ENCODE results near the gene FAM163A. TPM values are rescaled to one million over a fixed set of nuclear protein-coding genes. Genes with fewer than 3 reads are reported as not detected.

FAM163A gene
- total and polyA plus RNA-seq, 9 of the 15 experiments (the other 6 are each of a cell fraction or from before 2014, with no cell fraction given) = not detected

DNA sequence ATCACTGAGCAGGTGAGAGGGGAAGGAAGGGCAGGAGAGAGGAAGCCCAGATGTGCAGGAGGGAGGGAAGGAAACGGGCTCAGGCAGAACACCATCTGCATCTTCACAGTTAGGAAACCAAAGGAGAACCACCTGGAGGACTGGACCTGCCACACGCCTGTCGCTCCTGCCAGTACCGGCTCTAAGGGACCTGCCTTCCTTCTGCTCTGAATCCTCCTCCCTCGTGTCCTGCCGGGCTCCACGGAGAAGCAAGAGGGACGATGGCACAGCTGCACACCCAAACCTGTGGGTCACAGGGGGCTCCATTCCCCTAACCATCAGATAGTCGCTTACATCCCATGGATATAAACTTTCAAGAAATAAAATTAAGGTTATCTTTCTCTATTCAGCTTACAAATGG is 78.4 kb downstream of the FAM163A start (continued):
- TF ChIP-seq, protein P1, sequence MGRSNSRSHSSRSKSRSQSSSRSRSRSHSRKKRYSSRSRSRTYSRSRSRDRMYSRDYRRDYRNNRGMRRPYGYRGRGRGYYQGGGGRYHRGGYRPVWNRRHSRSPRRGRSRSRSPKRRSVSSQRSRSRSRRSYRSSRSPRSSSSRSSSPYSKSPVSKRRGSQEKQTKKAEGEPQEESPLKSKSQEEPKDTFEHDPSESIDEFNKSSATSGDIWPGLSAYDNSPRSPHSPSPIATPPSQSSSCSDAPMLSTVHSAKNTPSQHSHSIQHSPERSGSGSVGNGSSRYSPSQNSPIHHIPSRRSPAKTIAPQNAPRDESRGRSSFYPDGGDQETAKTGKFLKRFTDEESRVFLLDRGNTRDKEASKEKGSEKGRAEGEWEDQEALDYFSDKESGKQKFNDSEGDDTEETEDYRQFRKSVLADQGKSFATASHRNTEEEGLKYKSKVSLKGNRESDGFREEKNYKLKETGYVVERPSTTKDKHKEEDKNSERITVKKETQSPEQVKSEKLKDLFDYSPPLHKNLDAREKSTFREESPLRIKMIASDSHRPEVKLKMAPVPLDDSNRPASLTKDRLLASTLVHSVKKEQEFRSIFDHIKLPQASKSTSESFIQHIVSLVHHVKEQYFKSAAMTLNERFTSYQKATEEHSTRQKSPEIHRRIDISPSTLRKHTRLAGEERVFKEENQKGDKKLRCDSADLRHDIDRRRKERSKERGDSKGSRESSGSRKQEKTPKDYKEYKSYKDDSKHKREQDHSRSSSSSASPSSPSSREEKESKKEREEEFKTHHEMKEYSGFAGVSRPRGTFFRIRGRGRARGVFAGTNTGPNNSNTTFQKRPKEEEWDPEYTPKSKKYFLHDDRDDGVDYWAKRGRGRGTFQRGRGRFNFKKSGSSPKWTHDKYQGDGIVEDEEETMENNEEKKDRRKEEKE (IDR thresholded peaks at IDR 0.05; ENCODE audit: borderline replicate concordance in 1 of 2, control insufficient read depth in 1 of 2, low read depth in 2 of 2, low read length in 1 of 2) = no peak
- TF ChIP-seq CCNT2 (IDR thresholded peaks at IDR 0.05; ENCODE audit: borderline replicate concordance, extremely low read depth, insufficient read length, low read depth, low read length) (no peak), ZNF311 (CRISPR knock-in tag; IDR thresholded peaks at IDR 0.05) (no peak), SIX5 (IDR thresholded peaks at IDR 0.05; ENCODE audit: borderline replicate concordance in 1 of 2, insufficient read depth in 1 of 2, low read depth in 1 of 2, low read length in 2 of 2) (no peak), KAT2B (IDR thresholded peaks at IDR 0.05; ENCODE audit: low read depth, low read length) (no peak)
- TF ChIP-seq, protein P2, sequence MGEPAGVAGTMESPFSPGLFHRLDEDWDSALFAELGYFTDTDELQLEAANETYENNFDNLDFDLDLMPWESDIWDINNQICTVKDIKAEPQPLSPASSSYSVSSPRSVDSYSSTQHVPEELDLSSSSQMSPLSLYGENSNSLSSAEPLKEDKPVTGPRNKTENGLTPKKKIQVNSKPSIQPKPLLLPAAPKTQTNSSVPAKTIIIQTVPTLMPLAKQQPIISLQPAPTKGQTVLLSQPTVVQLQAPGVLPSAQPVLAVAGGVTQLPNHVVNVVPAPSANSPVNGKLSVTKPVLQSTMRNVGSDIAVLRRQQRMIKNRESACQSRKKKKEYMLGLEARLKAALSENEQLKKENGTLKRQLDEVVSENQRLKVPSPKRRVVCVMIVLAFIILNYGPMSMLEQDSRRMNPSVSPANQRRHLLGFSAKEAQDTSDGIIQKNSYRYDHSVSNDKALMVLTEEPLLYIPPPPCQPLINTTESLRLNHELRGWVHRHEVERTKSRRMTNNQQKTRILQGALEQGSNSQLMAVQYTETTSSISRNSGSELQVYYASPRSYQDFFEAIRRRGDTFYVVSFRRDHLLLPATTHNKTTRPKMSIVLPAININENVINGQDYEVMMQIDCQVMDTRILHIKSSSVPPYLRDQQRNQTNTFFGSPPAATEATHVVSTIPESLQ (CRISPR knock-in tag; IDR thresholded peaks at IDR 0.05) = no peak
